Measurements from ENCODE around the gene FGGY.
A peak's percentile ranks its signal among the peaks of the same experiment; 100 is the strongest.

FGGY gene

GRCh38 chr1:59759156-59759925 is 462.4 kb downstream of the FGGY start:
- no peak overlapping the region for H3K4me3 ChIP-seq (ENCODE audit: insufficient read depth, low read length, poor library complexity, severe bottlenecking)
- no peaks in the 10 kb centered on the region for H4K20me1 ChIP-seq (ENCODE audit: low read depth, low read length)
- H3K79me2 ChIP-seq (ENCODE audit: insufficient read depth, low read length) = no peaks in the 10 kb centered on the region
- no peaks in the 10 kb centered on the region for H3K9me2 ChIP-seq (replicated peaks; ENCODE audit: insufficient read depth, low read length)
- peak overlapping the region; percentile 30 for H2AFZ ChIP-seq (ENCODE audit: low read depth, low read length, severe bottlenecking)
- H3F3A ChIP-seq (ENCODE audit: insufficient read depth) = no peaks in the 10 kb centered on the region
- TF ChIP-seq CTCF (IDR thresholded peaks at IDR 0.05; ENCODE audit: insufficient read depth, low read length, poor library complexity, severe bottlenecking) (peak; percentile 80), EZH2phosphoT487 (conservative IDR thresholded peaks at IDR 0.05; ENCODE audit: low read length) (no peak)
- H3K36me3 ChIP-seq (ENCODE audit: low read length) = no peaks in the 10 kb centered on the region
- H3K27ac ChIP-seq (ENCODE audit: low read depth, low read length) = no peak overlapping the region
- H3K27me3 ChIP-seq (ENCODE audit: low read length) = no peaks in the 10 kb centered on the region
- no peak overlapping the region for H3K4me2 ChIP-seq (ENCODE audit: low read depth, low read length, poor library complexity, severe bottlenecking)
- no peak overlapping the region for H3K9ac ChIP-seq (ENCODE audit: low read length)
- H3K9me3 ChIP-seq (ENCODE audit: insufficient read depth, low read length) = no peaks in the 10 kb centered on the region

GRCh38 chr1:59761443-59761842 is 464.5 kb downstream of the FGGY start:
- Histone ChIP-seq H3F3A (ENCODE audit: insufficient read depth) (no peaks in the 10 kb centered on the region), H4K20me1 (ENCODE audit: low read depth, low read length) (no peaks in the 10 kb centered on the region), H2AFZ (ENCODE audit: low read depth, low read length, severe bottlenecking) (no peak overlapping the region), H3K4me3 (ENCODE audit: insufficient read depth, low read length, poor library complexity, severe bottlenecking) (no peak overlapping the region), H3K27me3 (ENCODE audit: low read length) (no peaks in the 10 kb centered on the region), H3K27ac (ENCODE audit: low read depth, low read length) (no peak overlapping the region), H3K9ac (ENCODE audit: low read length) (no peak overlapping the region), H3K4me2 (ENCODE audit: low read depth, low read length, poor library complexity, severe bottlenecking) (no peak overlapping the region), H3K9me2 (replicated peaks; ENCODE audit: insufficient read depth, low read length) (no peaks in the 10 kb centered on the region), H3K9me3 (ENCODE audit: insufficient read depth, low read length) (no peaks in the 10 kb centered on the region), H3K36me3 (ENCODE audit: low read length) (no peaks in the 10 kb centered on the region), H3K79me2 (ENCODE audit: insufficient read depth, low read length) (no peaks in the 10 kb centered on the region)
- TF ChIP-seq CTCF (IDR thresholded peaks at IDR 0.05; ENCODE audit: insufficient read depth, low read length, poor library complexity, severe bottlenecking) = no peak
- no peak for TF ChIP-seq EZH2phosphoT487 (conservative IDR thresholded peaks at IDR 0.05; ENCODE audit: low read length)

- no peak for TF ChIP-seq EZH2phosphoT487 (conservative IDR thresholded peaks at IDR 0.05; ENCODE audit: low read length)
- no peak for TF ChIP-seq CTCF (IDR thresholded peaks at IDR 0.05; ENCODE audit: insufficient read depth, low read length, poor library complexity, severe bottlenecking)
Observed at GRCh38 chr1:59763418-59763817, 466.5 kb downstream of the FGGY start.

More at GRCh38 chr1:59763418-59763817, 466.5 kb downstream of the FGGY start:
- Histone ChIP-seq H3K4me3 (ENCODE audit: insufficient read depth, low read length, poor library complexity, severe bottlenecking) (no peak overlapping the region), H3K79me2 (ENCODE audit: insufficient read depth, low read length) (no peaks in the 10 kb centered on the region), H2AFZ (ENCODE audit: low read depth, low read length, severe bottlenecking) (no peak overlapping the region), H3K36me3 (ENCODE audit: low read length) (no peaks in the 10 kb centered on the region), H3K9me3 (ENCODE audit: insufficient read depth, low read length) (no peaks in the 10 kb centered on the region), H3K9ac (ENCODE audit: low read length) (no peak overlapping the region), H3K27ac (ENCODE audit: low read depth, low read length) (no peak overlapping the region), H4K20me1 (ENCODE audit: low read depth, low read length) (no peaks in the 10 kb centered on the region), H3K4me2 (ENCODE audit: low read depth, low read length, poor library complexity, severe bottlenecking) (no peak overlapping the region), H3F3A (ENCODE audit: insufficient read depth) (no peaks in the 10 kb centered on the region), H3K9me2 (replicated peaks; ENCODE audit: insufficient read depth, low read length) (no peaks in the 10 kb centered on the region), H3K27me3 (ENCODE audit: low read length) (no peaks in the 10 kb centered on the region)
